HepG2 (cell line): ENCODE results near the gene DLL4. TPM values are rescaled to one million over a fixed set of nuclear protein-coding genes. Genes with fewer than 3 reads are reported as not detected.
A peak's percentile ranks its signal among the peaks of the same experiment; 100 is the strongest.

Experiments
- ARNT2 ChIP-seq: sonication (generic); formaldehyde crosslinking; IDR thresholded peaks from 2 replicates; pipeline ENCODE4 v1.8.0; 2022; ENCODE audit warnings: mild to moderate bottlenecking, low read depth, missing genetic modification reagents, moderate library complexity
- CBFB ChIP-seq: sonication (generic); formaldehyde crosslinking; IDR thresholded peaks from 2 replicates; pipeline ENCODE4 v1.4.0; 2020; ENCODE audit warnings: missing genetic modification reagents
- EEA1 ChIP-seq: sonication (generic); formaldehyde crosslinking; IDR thresholded peaks from 2 replicates; pipeline ENCODE4 v1.5.1; 2020; ENCODE audit warnings: mild to moderate bottlenecking, missing genetic modification reagents, borderline replicate concordance
- HMG20A ChIP-seq: IDR thresholded peaks from 2 replicates; pipeline ENCODE4 v1.6.1; 2016; ENCODE audit warnings: borderline replicate concordance
- JUN ChIP-seq: sonication (generic); formaldehyde crosslinking; IDR thresholded peaks from 2 replicates; pipeline ENCODE4 v1.4.0; 2020; ENCODE audit warnings: mild to moderate bottlenecking, missing genetic modification reagents
- NFIB ChIP-seq: sonication (generic); formaldehyde crosslinking; IDR thresholded peaks from 2 replicates; pipeline ENCODE4 v1.9.0; 2021; ENCODE audit warnings: missing genetic modification reagents, mild to moderate bottlenecking, borderline replicate concordance
- RBAK ChIP-seq: sonication (generic); formaldehyde crosslinking; IDR thresholded peaks from 2 replicates; pipeline ENCODE4 v1.5.1; 2020; ENCODE audit warnings: mild to moderate bottlenecking, missing genetic modification reagents
- RBM39 ChIP-seq: fragments of 200-400 bp; formaldehyde crosslinking; IDR thresholded peaks from one replicate; pipeline ENCODE4 v1.6.1; 2018; ENCODE audit warnings: antibody characterized with exemption, mild to moderate bottlenecking, low read depth, low read length; ENCODE audit not compliant: poor library complexity, severe bottlenecking
- SP2 ChIP-seq: sonication (generic); formaldehyde crosslinking; IDR thresholded peaks from 2 replicates; pipeline ENCODE4 v1.5.1; 2020; ENCODE audit warnings: mild to moderate bottlenecking, missing genetic modification reagents
- TBL1XR1 ChIP-seq: fragments of 150-350 bp; IDR thresholded peaks from 2 replicates; pipeline ENCODE4 v1.6.1; 2014; ENCODE audit warnings: borderline replicate concordance, low read length; ENCODE audit not compliant: partially characterized antibody
- ZFP36 ChIP-seq: fragments of 150-350 bp; IDR thresholded peaks from 2 replicates; pipeline ENCODE4 v1.6.1; 2018; ENCODE audit warnings: borderline replicate concordance, low read length, low read depth; ENCODE audit not compliant: partially characterized antibody
- ZNF20 ChIP-seq: sonication (generic); formaldehyde crosslinking; IDR thresholded peaks from 2 replicates; pipeline ENCODE4 v1.4.0; 2020; ENCODE audit warnings: mild to moderate bottlenecking, moderate library complexity, missing genetic modification reagents
- ZNF343 ChIP-seq: sonication (generic); formaldehyde crosslinking; IDR thresholded peaks from 2 replicates; pipeline ENCODE4 v1.4.0; 2020; ENCODE audit warnings: mild to moderate bottlenecking, missing genetic modification reagents
- ZNF451 ChIP-seq: sonication (generic); formaldehyde crosslinking; IDR thresholded peaks from 2 replicates; pipeline ENCODE4 v1.5.0; 2020; ENCODE audit warnings: mild to moderate bottlenecking, missing genetic modification reagents
- ZNF510 ChIP-seq: sonication (generic); formaldehyde crosslinking; IDR thresholded peaks from 2 replicates; pipeline ENCODE4 v1.4.0; 2020; ENCODE audit warnings: low read depth, mild to moderate bottlenecking, missing genetic modification reagents
- ZNF563 ChIP-seq: sonication (generic); formaldehyde crosslinking; IDR thresholded peaks from 2 replicates; pipeline ENCODE4 v1.8.0; 2022; ENCODE audit warnings: mild to moderate bottlenecking, moderate library complexity, missing genetic modification reagents
- ZNF564 ChIP-seq: sonication (generic); formaldehyde crosslinking; IDR thresholded peaks from 2 replicates; pipeline ENCODE4 v1.8.1; 2023; ENCODE audit warnings: mild to moderate bottlenecking, missing genetic modification reagents
- ZNF589 ChIP-seq: sonication (generic); formaldehyde crosslinking; conservative IDR thresholded peaks from 2 replicates; pipeline ENCODE4 v1.8.0; 2022; ENCODE audit warnings: mild to moderate bottlenecking, moderate library complexity, missing genetic modification reagents
- ZSCAN22 ChIP-seq: sonication (generic); formaldehyde crosslinking; IDR thresholded peaks from 2 replicates; pipeline ENCODE4 v1.4.0; 2020; ENCODE audit warnings: mild to moderate bottlenecking, missing genetic modification reagents
- polyA plus RNA-seq, 8 experiments: library from polyadenylated mRNA; depleted of rRNA in 3 of 8; stranded (reverse) in 7 of 8; unstranded in 1 of 8; fragments of >200 nt; fragmentation: Illumina TruSeq in 4 of 8; extraction: Trizol in 4 of 8; gene quantifications; 2 replicates each; pipeline versions ENCODE4 v1.2.1 to v1.2.3, GENCODE V29; 2011 to 2016; ENCODE audit warnings: low read depth in 4 of 8, missing spikeins in 1 of 8, mixed read lengths in 1 of 8; ENCODE audit not compliant: insufficient read depth in 1 of 8
- total RNA-seq, 5 experiments: library from RNA; depleted of rRNA; stranded (reverse); fragments of >200 nt; fragmentation: Illumina TruSeq; extraction: Trizol; gene quantifications; 2 replicates each; pipeline ENCODE4 v1.2.3, GENCODE V29; 2016; ENCODE audit warnings: low read depth in 1 of 5
- TF ChIP-seq, protein P1 (sequence below): sonication (generic); formaldehyde crosslinking; IDR thresholded peaks from 2 replicates; pipeline ENCODE4 v1.4.0; 2020; ENCODE audit warnings: missing genetic modification reagents
- TF ChIP-seq, protein P2 (sequence below): sonication (generic); formaldehyde crosslinking; IDR thresholded peaks from 2 replicates; pipeline ENCODE4 v1.8.1; 2022; ENCODE audit warnings: mild to moderate bottlenecking, missing genetic modification reagents
- TF ChIP-seq, protein P3 (sequence below), 2 experiments: sonication (generic) in 1 of 2; formaldehyde crosslinking in 1 of 2; IDR thresholded peaks; 2 replicates each; pipeline versions ENCODE4 v1.5.1 to v1.6.1; 2011 to 2020; ENCODE audit warnings: borderline replicate concordance in 1 of 2, low read depth in 1 of 2, low read length in 1 of 2, mild to moderate bottlenecking in 1 of 2, missing genetic modification reagents in 1 of 2, moderate library complexity in 1 of 2
- TF ChIP-seq, protein P4 (sequence below): sonication (generic); formaldehyde crosslinking; IDR thresholded peaks from 2 replicates; pipeline ENCODE4 v1.5.0; 2020; ENCODE audit warnings: mild to moderate bottlenecking, low read depth, missing genetic modification reagents, borderline replicate concordance
- TF ChIP-seq, protein P5 (sequence below): sonication (generic); formaldehyde crosslinking; IDR thresholded peaks from 2 replicates; pipeline ENCODE4 v1.8.0; 2023; ENCODE audit warnings: mild to moderate bottlenecking, missing genetic modification reagents

The DLL4 gene
- total and polyA plus RNA-seq, 2 of the 13 experiments (the other 11 are each of a cell fraction or from before 2014, with no cell fraction given) = 0.20 to 0.25 TPM

DNA sequence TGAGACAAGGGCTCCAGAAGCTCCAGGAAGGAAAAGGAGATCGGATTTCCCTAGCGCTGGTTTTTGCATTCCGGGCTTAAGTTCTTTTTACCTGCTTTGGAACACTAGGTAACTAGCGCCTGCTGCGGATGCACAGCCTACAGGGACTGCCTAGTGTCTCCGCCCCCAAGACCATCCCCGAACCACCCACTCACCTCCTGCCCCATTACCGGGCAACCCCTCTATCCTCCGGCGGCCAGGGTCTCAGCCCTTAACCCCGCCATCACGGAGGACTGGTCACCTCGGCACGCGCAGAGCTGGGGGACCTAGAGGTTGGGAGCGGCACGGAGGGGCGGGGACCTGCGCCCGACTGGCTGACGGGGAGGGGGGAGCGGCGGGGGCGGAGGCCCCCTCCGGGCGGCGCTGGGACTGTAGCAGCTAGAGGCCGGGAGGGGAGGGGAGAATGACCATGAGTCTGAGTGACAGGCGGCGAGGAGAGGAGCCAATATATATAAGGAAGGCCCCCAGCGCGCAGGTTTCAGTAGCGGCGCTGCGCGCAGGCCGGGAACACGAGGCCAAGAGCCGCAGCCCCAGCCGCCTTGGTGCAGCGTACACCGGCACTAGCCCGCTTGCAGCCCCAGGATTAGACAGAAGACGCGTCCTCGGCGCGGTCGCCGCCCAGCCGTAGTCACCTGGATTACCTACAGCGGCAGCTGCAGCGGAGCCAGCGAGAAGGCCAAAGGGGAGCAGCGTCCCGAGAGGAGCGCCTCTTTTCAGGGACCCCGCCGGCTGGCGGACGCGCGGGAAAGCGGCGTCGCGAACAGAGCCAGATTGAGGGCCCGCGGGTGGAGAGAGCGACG is at the start of gene DLL4 (continued):
- TF ChIP-seq, protein P1, sequence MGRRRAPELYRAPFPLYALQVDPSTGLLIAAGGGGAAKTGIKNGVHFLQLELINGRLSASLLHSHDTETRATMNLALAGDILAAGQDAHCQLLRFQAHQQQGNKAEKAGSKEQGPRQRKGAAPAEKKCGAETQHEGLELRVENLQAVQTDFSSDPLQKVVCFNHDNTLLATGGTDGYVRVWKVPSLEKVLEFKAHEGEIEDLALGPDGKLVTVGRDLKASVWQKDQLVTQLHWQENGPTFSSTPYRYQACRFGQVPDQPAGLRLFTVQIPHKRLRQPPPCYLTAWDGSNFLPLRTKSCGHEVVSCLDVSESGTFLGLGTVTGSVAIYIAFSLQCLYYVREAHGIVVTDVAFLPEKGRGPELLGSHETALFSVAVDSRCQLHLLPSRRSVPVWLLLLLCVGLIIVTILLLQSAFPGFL (CRISPR knock-in tag) = no peak
- TF ChIP-seq CBFB (CRISPR knock-in tag) (no peak), EEA1 (CRISPR knock-in tag) (no peak), ZSCAN22 (CRISPR knock-in tag) (no peak), SP2 (CRISPR knock-in tag) (peak; percentile 29; the same call in 1 of the 2 replicates), ZNF564 (CRISPR knock-in tag) (no peak), ARNT2 (peak; percentile 29; the same call in 1 of the 2 replicates), RBAK (CRISPR knock-in tag) (no peak), ZNF510 (CRISPR knock-in tag) (no peak), JUN (CRISPR knock-in tag) (no peak), ZNF20 (peak; percentile 24; the same call in 1 of the 2 replicates), ZNF563 (CRISPR knock-in tag) (no peak), NFIB (CRISPR knock-in tag) (no peak), ZFP36 (no peak), ZNF451 (no peak), TBL1XR1 (no peak), ZNF343 (CRISPR knock-in tag) (no peak; the same call in 1 of the 2 replicates), RBM39 (no peak), HMG20A (CRISPR knock-in tag) (no peak), ZNF589 (CRISPR knock-in tag) (no peak)
- TF ChIP-seq, protein P2, sequence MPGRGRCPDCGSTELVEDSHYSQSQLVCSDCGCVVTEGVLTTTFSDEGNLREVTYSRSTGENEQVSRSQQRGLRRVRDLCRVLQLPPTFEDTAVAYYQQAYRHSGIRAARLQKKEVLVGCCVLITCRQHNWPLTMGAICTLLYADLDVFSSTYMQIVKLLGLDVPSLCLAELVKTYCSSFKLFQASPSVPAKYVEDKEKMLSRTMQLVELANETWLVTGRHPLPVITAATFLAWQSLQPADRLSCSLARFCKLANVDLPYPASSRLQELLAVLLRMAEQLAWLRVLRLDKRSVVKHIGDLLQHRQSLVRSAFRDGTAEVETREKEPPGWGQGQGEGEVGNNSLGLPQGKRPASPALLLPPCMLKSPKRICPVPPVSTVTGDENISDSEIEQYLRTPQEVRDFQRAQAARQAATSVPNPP (CRISPR knock-in tag) = no peak
- TF ChIP-seq, protein P3, sequence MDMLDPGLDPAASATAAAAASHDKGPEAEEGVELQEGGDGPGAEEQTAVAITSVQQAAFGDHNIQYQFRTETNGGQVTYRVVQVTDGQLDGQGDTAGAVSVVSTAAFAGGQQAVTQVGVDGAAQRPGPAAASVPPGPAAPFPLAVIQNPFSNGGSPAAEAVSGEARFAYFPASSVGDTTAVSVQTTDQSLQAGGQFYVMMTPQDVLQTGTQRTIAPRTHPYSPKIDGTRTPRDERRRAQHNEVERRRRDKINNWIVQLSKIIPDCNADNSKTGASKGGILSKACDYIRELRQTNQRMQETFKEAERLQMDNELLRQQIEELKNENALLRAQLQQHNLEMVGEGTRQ (IDR thresholded peaks at IDR 0.05; ENCODE audit: low read depth, low read length) = no peak
- TF ChIP-seq, protein P3 (CRISPR knock-in tag; IDR thresholded peaks at IDR 0.05; ENCODE audit: borderline replicate concordance) = no peak
- TF ChIP-seq, protein P4, sequence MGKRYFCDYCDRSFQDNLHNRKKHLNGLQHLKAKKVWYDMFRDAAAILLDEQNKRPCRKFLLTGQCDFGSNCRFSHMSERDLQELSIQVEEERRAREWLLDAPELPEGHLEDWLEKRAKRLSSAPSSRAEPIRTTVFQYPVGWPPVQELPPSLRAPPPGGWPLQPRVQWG = no peak
- TF ChIP-seq, protein P5, sequence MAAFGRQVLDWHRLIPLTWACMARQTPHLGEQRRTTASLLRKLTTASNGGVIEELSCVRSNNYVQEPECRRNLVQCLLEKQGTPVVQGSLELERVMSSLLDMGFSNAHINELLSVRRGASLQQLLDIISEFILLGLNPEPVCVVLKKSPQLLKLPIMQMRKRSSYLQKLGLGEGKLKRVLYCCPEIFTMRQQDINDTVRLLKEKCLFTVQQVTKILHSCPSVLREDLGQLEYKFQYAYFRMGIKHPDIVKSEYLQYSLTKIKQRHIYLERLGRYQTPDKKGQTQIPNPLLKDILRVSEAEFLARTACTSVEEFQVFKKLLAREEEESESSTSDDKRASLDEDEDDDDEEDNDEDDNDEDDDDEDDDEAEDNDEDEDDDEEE (CRISPR knock-in tag) = no peak
